ENCODE results near the gene EFCAB8. TPM values are rescaled to one million over a fixed set of nuclear protein-coding genes. Genes with fewer than 3 reads are reported as not detected.

EFCAB8 gene
- total RNA-seq, 1 experiment from 2014 or later = 0.09 TPM

GRCh38 chr20:32984631-32985354 is 126.1 kb downstream of the EFCAB8 start:
- H3K9me3 Mint-ChIP-seq = no peaks in the 10 kb centered on the region
- no peak overlapping the region for H3K4ac ChIP-seq (ENCODE audit: low read depth, low read length)

More at GRCh38 chr20:32984631-32985354, 126.1 kb downstream of the EFCAB8 start:
- Histone ChIP-seq H3K14ac (ENCODE audit: insufficient read depth, low read length) (no peak overlapping the region), H4K91ac (ENCODE audit: insufficient read length, low read depth, low read length) (no peak overlapping the region), H3K79me2 (ENCODE audit: insufficient read depth, low read length) (no peaks in the 10 kb centered on the region), H2BK12ac (ENCODE audit: insufficient read length, low read depth, low read length) (no peak overlapping the region), H3K56ac (ENCODE audit: insufficient read length, low read depth, low read length) (no peak overlapping the region), H2BK120ac (ENCODE audit: low read depth, low read length, poor library complexity, severe bottlenecking) (no peak overlapping the region), H2BK15ac (ENCODE audit: low read depth, low read length) (no peak overlapping the region), H3K23ac (ENCODE audit: insufficient read length, low read depth, low read length) (no peak overlapping the region), H4K5ac (ENCODE audit: insufficient read length, low read depth, low read length) (no peak overlapping the region), H2AK5ac (ENCODE audit: insufficient read length, low read length) (no peak overlapping the region), H4K20me1 (ENCODE audit: control insufficient read depth, insufficient read depth, insufficient read length) (no peaks in the 10 kb centered on the region), H4K8ac (replicated peaks; ENCODE audit: insufficient read length, low read depth, low read length) (no peak overlapping the region), H3K4me2 (ENCODE audit: insufficient read depth, insufficient read length, low read length) (no peak overlapping the region), H2AFZ (ENCODE audit: low read length) (no peak overlapping the region), H3T11ph (ENCODE audit: low read length) (no peak overlapping the region), H2BK20ac (ENCODE audit: low read depth, low read length, poor library complexity, severe bottlenecking) (no peak overlapping the region), H3K4me1 (ENCODE audit: insufficient read depth, low read length) (no peaks in the 10 kb centered on the region), H3K79me1 (ENCODE audit: insufficient read depth, low read depth, low read length, poor library complexity, severe bottlenecking) (no peaks in the 10 kb centered on the region), H3K27ac (ENCODE audit: insufficient read length, low read depth, low read length) (no peak overlapping the region), H3K23me2 (ENCODE audit: insufficient read length, low read depth, low read length, poor library complexity, severe bottlenecking) (no peaks in the 10 kb centered on the region), H3K18ac (ENCODE audit: insufficient read length, low read depth, low read length) (no peak overlapping the region), H2BK5ac (ENCODE audit: insufficient read length, low read length) (no peak overlapping the region), H3K9me3 (ENCODE audit: control insufficient read depth, low read depth, low read length) (no peaks in the 10 kb centered on the region), H3K27me3 (ENCODE audit: insufficient read depth, low read length) (no peaks in the 10 kb centered on the region), H3K9ac (ENCODE audit: extremely low read depth, insufficient read length, low read length) (no peak overlapping the region)
- peaks cover 2% of the 10 kb centered on the region for H3K27me3 Mint-ChIP-seq (ENCODE audit: low read depth)
- peaks cover 5 to 6% of the 10 kb centered on the region in 2 experiments; a peak in 1 of 4 replicates for H3K4me1 Mint-ChIP-seq
- DNase-seq = no peak
- no peaks in the 10 kb centered on the region for H3K36me3 Mint-ChIP-seq (ENCODE audit: insufficient read depth in 1 of 3, low read depth in 3 of 3)
- H3K27ac Mint-ChIP-seq = peak overlapping the region in 2 of 3 experiments; percentile 66 to 81; a peak in 2 of 7 replicates
- TF ChIP-seq, protein P1, sequence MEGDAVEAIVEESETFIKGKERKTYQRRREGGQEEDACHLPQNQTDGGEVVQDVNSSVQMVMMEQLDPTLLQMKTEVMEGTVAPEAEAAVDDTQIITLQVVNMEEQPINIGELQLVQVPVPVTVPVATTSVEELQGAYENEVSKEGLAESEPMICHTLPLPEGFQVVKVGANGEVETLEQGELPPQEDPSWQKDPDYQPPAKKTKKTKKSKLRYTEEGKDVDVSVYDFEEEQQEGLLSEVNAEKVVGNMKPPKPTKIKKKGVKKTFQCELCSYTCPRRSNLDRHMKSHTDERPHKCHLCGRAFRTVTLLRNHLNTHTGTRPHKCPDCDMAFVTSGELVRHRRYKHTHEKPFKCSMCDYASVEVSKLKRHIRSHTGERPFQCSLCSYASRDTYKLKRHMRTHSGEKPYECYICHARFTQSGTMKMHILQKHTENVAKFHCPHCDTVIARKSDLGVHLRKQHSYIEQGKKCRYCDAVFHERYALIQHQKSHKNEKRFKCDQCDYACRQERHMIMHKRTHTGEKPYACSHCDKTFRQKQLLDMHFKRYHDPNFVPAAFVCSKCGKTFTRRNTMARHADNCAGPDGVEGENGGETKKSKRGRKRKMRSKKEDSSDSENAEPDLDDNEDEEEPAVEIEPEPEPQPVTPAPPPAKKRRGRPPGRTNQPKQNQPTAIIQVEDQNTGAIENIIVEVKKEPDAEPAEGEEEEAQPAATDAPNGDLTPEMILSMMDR (conservative IDR thresholded peaks at IDR 0.05) = no peak
- no peak overlapping the region for H3K4me3 Mint-ChIP-seq
- no CpG with 5 or more reads among the region's 9 CpGs for WGBS (ENCODE audit: extremely low coverage, insufficient read length, low lambda C conversion rate)

All from H9 (cell line).